Mucosa of descending colon (tissue), 3 donors: ENCODE data around the gene PADI1. TPM values are rescaled to one million over a fixed set of nuclear protein-coding genes. Genes with fewer than 3 reads are reported as not detected.

Experiments
- ATAC-seq: fragments of 200-7000 bp; cut with Tn5 transposase; one replicate; pipeline ENCODE4 v1.9.1; 2020; ENCODE audit warnings: mild to moderate bottlenecking, moderate library complexity
- DNase-seq, 3 donors: peaks; one replicate each; pipeline ENCODE4 v3.0.0-alpha.2; 2020
- H3K36me3 ChIP-seq: fragments of 200-600 bp; one replicate; pipeline ENCODE4 v1.8.0; 2021; ENCODE audit warnings: low read depth, mild to moderate bottlenecking
- H3K4me1 ChIP-seq: fragments of 200-600 bp; one replicate; pipeline ENCODE4 v1.8.0; 2021; ENCODE audit warnings: low read depth, mild to moderate bottlenecking
- H3K4me3 ChIP-seq: fragments of 200-600 bp; one replicate; pipeline ENCODE4 v1.8.0; 2021; ENCODE audit warnings: mild to moderate bottlenecking
- H3K9me3 ChIP-seq: fragments of 200-600 bp; one replicate; pipeline ENCODE4 v1.8.0; 2021; ENCODE audit warnings: mild to moderate bottlenecking
- intact Hi-C, 2 donors: fragments of 100-400 bp; cut with DNase I in 1 of 2; cut with micrococcal nuclease in 1 of 2; formaldehyde crosslinking; loops; one replicate each; pipeline versions ENCODE4 v1.11.0 to v1.11.1; 2022; cut with DNase I, micrococcal nuclease
- total RNA-seq, 3 donors: library from RNA; stranded (reverse); fragmentation: NEBNext Ultra II Directional in 2 of 3; extraction: Animal tissue kit (Norgen Biotek cat#: 25700) in 2 of 3; gene quantifications; one replicate each; pipeline versions ENCODE4 v1.2.1 to v1.2.4, GENCODE V29; 2021 to 2023
- TF ChIP-seq, protein P1 (sequence below): fragments of 200-600 bp; IDR thresholded peaks from one replicate; pipeline ENCODE4 v1.8.0; 2022; ENCODE audit warnings: antibody characterized with exemption, mild to moderate bottlenecking
- donor health status: DM: no; HTN: no; CAD: no; lungs with moderate emphysema.
- donor health status: DM: no; HTN: no; CAD: no.
- donor health status: DM: no; HTN: yes; CAD: no.

The PADI1 gene
- total RNA-seq, 3 donors from 2014 or later: 0.25 to 0.65 (median 0.38) TPM

DNA sequence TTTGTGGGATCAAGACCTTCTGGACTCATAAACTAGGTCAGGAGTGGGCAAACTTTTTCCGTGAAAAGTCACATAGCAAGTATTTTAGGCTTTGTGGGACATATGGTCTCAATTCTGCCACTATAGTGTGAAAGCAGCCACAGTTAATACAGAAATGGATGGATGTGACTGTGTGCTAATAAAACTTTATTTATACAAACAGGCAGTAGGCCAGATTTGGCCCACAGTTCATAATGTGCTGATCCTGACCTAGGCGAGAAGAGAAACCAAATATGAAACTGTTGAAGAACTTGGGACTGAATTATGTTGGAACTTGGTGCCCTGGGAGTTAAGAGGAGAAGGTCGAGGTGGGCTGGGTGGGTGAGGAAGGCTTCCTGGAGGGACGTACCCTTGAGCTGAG lies 61.0 kb downstream of the PADI1 start:
- TF ChIP-seq, protein P1, sequence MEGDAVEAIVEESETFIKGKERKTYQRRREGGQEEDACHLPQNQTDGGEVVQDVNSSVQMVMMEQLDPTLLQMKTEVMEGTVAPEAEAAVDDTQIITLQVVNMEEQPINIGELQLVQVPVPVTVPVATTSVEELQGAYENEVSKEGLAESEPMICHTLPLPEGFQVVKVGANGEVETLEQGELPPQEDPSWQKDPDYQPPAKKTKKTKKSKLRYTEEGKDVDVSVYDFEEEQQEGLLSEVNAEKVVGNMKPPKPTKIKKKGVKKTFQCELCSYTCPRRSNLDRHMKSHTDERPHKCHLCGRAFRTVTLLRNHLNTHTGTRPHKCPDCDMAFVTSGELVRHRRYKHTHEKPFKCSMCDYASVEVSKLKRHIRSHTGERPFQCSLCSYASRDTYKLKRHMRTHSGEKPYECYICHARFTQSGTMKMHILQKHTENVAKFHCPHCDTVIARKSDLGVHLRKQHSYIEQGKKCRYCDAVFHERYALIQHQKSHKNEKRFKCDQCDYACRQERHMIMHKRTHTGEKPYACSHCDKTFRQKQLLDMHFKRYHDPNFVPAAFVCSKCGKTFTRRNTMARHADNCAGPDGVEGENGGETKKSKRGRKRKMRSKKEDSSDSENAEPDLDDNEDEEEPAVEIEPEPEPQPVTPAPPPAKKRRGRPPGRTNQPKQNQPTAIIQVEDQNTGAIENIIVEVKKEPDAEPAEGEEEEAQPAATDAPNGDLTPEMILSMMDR: no peak
- intact Hi-C loops: no loop called here
- DNase-seq: no peak
- no peaks in the 10 kb centered on the region for H3K36me3 ChIP-seq
- H3K4me3 ChIP-seq: no peak overlapping the region
- ATAC-seq: no peak
- H3K4me1 ChIP-seq: no peaks in the 10 kb centered on the region
- no peaks in the 10 kb centered on the region for H3K9me3 ChIP-seq

DNA sequence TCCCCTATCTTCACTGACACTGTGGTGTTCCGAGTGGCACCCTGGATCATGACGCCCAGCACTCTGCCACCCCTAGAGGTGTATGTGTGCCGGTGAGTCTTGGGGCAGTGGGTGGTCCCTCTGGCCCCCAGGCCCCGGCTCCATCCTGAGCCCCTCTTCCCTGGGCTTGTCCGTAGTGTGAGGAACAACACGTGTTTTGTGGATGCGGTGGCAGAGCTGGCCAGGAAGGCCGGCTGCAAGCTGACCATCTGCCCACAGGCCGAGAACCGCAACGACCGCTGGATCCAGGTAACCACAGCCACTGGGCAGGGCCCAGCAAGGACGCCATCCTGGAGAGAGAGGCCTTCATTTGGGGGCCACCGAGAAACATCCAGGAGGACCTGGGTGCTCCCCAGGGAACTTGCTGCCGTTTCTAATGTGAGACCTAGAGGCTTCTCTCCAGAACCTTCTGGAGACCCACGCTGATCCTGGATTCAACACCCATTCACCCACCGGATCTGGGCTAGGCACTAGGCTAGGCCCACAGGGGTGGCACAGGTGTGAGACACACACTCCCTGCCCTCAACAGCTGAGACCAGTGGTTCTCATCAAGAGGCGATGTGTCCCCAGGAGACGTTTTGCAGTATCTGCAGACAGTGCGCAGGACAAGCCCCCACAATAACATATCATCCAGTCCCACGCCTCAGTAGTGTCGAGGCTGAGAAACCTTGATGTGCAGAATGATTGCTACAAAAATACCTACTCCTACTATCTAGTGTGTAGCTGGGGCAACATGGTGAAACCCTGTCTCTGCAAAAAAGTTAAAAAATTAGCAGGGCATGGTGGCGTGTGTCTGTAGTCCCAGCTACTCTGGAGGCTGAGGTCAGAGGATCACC lies 66.2 kb downstream of the PADI1 start:
- TF ChIP-seq, protein P1: no peak
- DNase-seq: no peak
- H3K4me1 ChIP-seq: peaks cover 7% of the 10 kb centered on the region
- H3K36me3 ChIP-seq: no peaks in the 10 kb centered on the region
- H3K4me3 ChIP-seq: no peak overlapping the region
- intact Hi-C loops: no loop called here
- no peak for ATAC-seq
- H3K9me3 ChIP-seq: no peaks in the 10 kb centered on the region

DNA sequence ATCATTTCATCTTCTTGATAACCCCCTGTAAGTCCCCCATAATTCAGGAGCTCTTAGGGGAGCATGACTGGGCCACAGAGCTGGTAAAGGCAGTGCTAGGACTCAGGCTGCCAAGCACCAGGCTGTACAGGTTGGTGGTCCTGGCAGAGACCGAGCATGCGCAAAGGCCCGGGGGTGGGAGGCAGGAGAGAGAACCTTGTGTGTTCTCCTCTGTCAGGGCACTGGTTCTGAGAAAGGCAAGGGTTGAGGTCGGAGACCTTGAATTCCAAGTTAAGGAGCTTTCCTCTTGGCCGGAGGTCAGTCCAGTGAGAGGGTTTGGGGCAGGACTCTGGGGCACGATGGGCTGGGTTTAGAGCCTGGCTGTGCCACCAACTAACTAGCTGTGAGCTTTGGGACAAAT lies 67.1 kb downstream of the PADI1 start:
- no peak overlapping the region for H3K4me3 ChIP-seq
- intact Hi-C loops: no loop called here
- no peak for ATAC-seq
- no peak for DNase-seq
- no peaks in the 10 kb centered on the region for H3K36me3 ChIP-seq
- H3K9me3 ChIP-seq: no peaks in the 10 kb centered on the region
- TF ChIP-seq, protein P1: no peak
- H3K4me1 ChIP-seq: peaks cover 7% of the 10 kb centered on the region

- Histone ChIP-seq H3K36me3 (no peaks in the 10 kb centered on the region), H3K4me3 (no peak overlapping the region), H3K9me3 (no peaks in the 10 kb centered on the region), H3K4me1 (peaks cover 7% of the 10 kb centered on the region)
- TF ChIP-seq, protein P1: no peak
- ATAC-seq (peak; percentile 94), DNase-seq (peak in 2 of 3 donors; percentile 69 to 87)
- intact Hi-C loops: no loop called here
These were observed 67.7 kb downstream of the PADI1 start for GRCh38 chr1:17272646-17273045.

GRCh38 chr1:17273096-17273495 lies 68.2 kb downstream of the PADI1 start:
- H3K4me1 ChIP-seq: peaks cover 7% of the 10 kb centered on the region
- H3K9me3 ChIP-seq: no peaks in the 10 kb centered on the region
- TF ChIP-seq, protein P1: no peak
- H3K36me3 ChIP-seq: no peaks in the 10 kb centered on the region
- DNase-seq (peak in 1 of 3 donors; percentile 50), ATAC-seq (peak; percentile 3)
- intact Hi-C loops: no loop called here
- no peak overlapping the region for H3K4me3 ChIP-seq
